HAP-1 (cell line): ENCODE data around the gene OR5H6.

Source experiments
- DNase-seq, 2 experiments: peaks; one replicate each; pipeline ENCODE4 v3.0.0-alpha.2; 2016 to 2020; ENCODE audit warnings: low spot score in 2 of 2
- H3K27me3 ChIP-seq: fragments of 250-450 bp; sonication (Bioruptor Pico); 2 replicates; pipeline ENCODE4 v1.5.1; 2020; ENCODE audit warnings: low read depth, mild to moderate bottlenecking, moderate library complexity
- H3K36me3 ChIP-seq: fragments of 250-450 bp; sonication (Bioruptor Pico); replicated peaks from 2 replicates; pipeline ENCODE4 v1.5.1; 2020; ENCODE audit warnings: mild to moderate bottlenecking
- H3K4me1 ChIP-seq: fragments of 250-450 bp; sonication (Bioruptor Pico); 2 replicates; pipeline ENCODE4 v1.5.1; 2020; ENCODE audit warnings: mild to moderate bottlenecking
- H3K4me3 ChIP-seq: fragments of 250-450 bp; sonication (Bioruptor Pico); 2 replicates; pipeline ENCODE4 v1.5.1; 2020; ENCODE audit warnings: mild to moderate bottlenecking, moderate library complexity
- H3K9me3 ChIP-seq: fragments of 250-450 bp; sonication (Bioruptor Pico); 2 replicates; pipeline ENCODE4 v1.5.1; 2020; ENCODE audit warnings: mild to moderate bottlenecking, moderate library complexity
- in situ Hi-C: fragments of 300-500 bp; cut with MboI; formaldehyde crosslinking; loops from 3 replicates; pipeline ENCODE4 v1.14.3; 2020; ENCODE audit warnings: low sequenced_read_pairs, inconsistent platforms, mixed read lengths

Gene OR5H6

DNA sequence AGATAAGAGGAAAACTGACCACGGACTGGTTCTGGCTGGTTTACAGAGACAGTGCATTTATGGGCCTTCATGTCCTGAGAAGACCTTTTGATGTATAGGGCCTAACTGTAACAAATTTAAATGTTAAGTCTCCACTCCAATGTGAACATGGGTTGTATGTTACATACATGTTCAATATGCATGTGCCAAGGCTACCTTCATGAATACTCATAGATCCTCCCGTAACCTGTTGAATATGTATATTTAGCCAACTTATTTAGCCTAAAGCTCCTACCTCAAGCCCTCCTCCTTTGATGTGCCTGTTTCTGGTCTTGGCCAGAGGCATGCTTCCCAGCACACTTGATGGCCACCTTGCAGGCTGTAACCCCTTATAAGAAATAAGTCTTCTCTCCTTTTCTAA is 18.2 kb downstream of the OR5H6 start, which contains the start of gene OR5H2:
TSS of gene OR5H2 (plus strand) at position 301 of the 400 bp plus-strand sequence. CDS start 398 bp downstream, outside the sequence.
- no peaks in the 10 kb centered on the region for H3K36me3 ChIP-seq
- no peaks in the 10 kb centered on the region for H3K4me1 ChIP-seq
- no peaks in the 10 kb centered on the region for H3K9me3 ChIP-seq
- DNase-seq, result no peak
- no peak within 1 kb of the TSS for H3K4me3 ChIP-seq
- in situ Hi-C loops, result no loop called here
- H3K27me3 ChIP-seq, result no peaks in the 10 kb centered on the region

DNA sequence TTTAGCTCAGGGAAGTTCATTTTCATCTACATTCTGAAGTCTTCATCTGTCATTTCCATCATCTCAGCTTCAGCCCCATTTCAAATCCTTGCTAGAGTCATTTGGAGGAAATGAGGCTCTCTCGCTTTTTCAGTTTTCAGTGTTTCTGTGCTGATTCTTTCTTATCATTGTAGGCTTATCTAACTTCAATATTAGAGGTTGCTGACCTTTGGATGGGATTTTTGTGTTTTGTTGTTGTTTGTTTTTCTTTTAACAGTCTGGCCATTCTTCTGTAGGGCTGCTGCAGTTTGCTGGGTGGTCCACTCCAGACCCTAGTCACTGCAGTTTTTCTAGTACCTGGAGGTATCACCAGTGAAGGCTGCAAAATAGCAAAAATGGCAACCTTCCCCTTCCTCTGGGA is 26.9 kb downstream of the OR5H6 start:
- in situ Hi-C loops, result no loop called here
- Histone ChIP-seq H3K27me3 (no peaks in the 10 kb centered on the region), H3K4me3 (no peak overlapping the region), H3K9me3 (no peaks in the 10 kb centered on the region), H3K36me3 (no peaks in the 10 kb centered on the region), H3K4me1 (no peaks in the 10 kb centered on the region)
- no peak for DNase-seq

DNA sequence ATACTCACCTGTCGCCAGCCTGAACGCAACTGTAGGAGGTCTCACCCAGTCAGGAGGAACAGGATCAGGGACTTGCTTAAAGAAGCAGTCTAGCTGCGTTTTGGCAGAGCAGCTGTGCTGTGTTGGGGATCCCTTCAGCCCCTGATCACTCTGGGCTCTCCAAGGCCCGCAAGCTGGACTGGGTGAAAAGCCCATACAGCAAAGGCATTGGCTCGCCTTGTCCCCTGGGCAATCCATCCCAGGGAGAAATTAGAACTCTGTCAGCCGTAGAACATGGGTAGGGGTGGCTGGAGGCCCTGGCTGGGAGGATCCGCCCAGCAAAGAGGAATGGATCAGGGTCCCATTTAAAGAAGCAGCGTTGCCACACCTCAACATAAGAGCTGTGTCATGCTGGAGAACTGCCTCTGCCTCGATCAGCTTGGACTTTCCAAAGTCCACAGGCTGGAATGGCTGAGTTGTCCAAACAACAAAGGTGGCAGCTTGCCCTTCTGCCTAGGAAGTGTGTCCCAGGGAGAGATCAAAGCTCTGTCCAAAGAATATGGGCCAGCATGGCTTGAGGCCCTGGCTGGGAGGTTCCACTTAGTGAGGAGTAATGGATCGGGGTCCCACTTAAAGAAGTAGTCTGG is 27.4 kb downstream of the OR5H6 start:
- Histone ChIP-seq H3K27me3 (no peaks in the 10 kb centered on the region), H3K4me1 (no peaks in the 10 kb centered on the region), H3K9me3 (no peaks in the 10 kb centered on the region), H3K4me3 (no peak overlapping the region), H3K36me3 (no peaks in the 10 kb centered on the region)
- in situ Hi-C loops, result no loop called here
- no peak for DNase-seq
